A204.1 (cell line): ENCODE data around the gene PPP6R2.
"Not testable (repeated sequence)": the region's sequence is repeated elsewhere in the genome, so short reads cannot be mapped to it uniquely, and the experiment has no call there.

Source experiments
- FAIRE-seq: peaks from 2 replicates; lab custom pipeline; 2012; peaks lifted over from hg19 to GRCh38; lab: Jason Lieb, UNC

The PPP6R2 gene

GRCh38 chr22:50341977-50342650 is 1.0 kb upstream of the PPP6R2 start:
- no peak for FAIRE-seq

GRCh38 chr22:50343541-50343935 is 411 bp downstream of the PPP6R2 start:
- no peak for FAIRE-seq

GRCh38 chr22:50346470-50346869 is 3.3 kb downstream of the PPP6R2 start:
- no peak for FAIRE-seq

DNA sequence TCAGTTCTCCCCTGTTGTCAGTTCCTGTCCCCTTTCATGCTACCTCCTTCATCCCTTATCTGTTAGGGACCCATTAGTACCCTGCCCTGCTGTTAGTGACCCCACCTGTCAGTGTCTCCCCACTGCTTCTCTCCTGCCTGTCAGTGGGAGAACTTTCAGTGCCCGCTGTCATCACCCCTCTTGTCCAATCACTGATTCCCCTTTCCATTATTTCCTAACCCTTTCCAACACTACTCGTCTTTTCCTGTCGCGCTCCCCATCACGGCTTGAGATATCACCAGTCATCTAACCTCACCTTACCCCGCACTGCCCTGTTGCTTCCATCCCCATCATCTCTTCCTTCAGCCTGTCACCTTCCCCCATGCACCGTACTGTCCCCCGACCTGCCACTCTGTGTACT is 4.0 kb downstream of the PPP6R2 start:
- FAIRE-seq, result no peak

- no peak for FAIRE-seq
Observed at GRCh38 chr22:50348058-50348457, 4.9 kb downstream of the PPP6R2 start.

DNA sequence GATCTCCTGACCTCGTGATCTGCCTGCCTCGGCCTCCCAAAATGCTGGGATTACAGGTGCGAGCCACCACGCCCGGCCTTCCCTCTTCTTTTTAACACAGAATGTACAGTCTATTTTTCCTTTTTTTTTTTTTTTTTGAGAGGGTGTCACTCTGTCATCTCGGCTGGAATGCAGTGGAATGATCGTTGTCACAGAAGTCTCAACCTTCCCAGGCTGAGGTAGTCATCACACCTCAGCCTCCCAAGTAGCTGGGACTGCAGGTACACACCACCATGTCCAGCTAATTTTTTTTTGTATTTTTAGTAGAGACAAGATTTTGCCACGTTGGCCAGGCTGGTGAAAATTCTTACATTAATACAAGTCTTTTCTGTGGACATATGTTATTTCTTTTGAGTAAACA is 13.1 kb downstream of the PPP6R2 start:
- no peak for FAIRE-seq

- no peak for FAIRE-seq
Observed at GRCh38 chr22:50357222-50357621, 14.1 kb downstream of the PPP6R2 start.

- FAIRE-seq, result no peak
Observed at GRCh38 chr22:50357756-50358155, 14.6 kb downstream of the PPP6R2 start.

DNA sequence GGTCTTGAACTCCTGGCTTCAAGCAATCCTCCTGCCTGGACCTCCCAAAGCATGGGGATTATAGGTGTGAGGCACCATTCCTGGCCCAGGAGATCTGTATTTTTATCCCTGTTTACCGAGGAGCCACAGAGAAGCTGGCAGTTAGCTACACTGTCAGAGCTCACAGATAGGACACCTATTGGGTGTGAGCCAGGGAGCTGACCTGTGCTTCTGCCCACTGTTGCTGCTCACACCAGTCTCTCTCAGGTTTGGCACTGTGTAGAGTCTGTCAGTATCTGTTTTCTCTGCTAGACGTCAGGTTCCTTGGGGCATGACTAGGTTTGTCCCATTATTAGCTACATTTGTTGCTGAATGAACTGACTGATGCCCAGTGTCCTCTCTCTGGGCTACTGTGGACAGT is 17.5 kb downstream of the PPP6R2 start:
- no peak for FAIRE-seq

GRCh38 chr22:50361222-50361621 is 18.1 kb downstream of the PPP6R2 start:
- no peak for FAIRE-seq

DNA sequence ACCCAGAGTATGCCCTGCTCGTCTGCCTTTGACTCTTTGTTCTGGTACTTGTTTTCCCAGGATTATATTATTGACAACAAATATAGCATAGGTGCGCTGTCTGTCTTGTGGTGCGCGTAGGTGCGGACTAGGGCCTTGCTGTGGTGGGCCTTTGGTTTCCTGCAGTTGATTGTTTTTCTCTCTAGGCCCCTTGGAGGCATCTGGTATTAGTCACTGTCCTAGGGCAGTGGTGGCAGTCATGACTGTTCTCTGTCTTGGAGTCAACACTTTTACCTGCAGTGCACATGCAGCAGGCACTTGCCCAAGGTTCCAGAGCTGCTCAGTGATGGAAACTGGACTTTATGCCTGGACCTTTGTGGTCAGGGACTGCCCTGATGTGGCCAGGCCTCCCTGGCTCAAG is 18.6 kb downstream of the PPP6R2 start:
- no peak for FAIRE-seq

- FAIRE-seq, result no peak
Observed at GRCh38 chr22:50363166-50363802, 20.2 kb downstream of the PPP6R2 start.

GRCh38 chr22:50363803-50364194 is 20.7 kb downstream of the PPP6R2 start:
- FAIRE-seq, result not testable (repeated sequence)

GRCh38 chr22:50367778-50368500 is 24.8 kb downstream of the PPP6R2 start:
- no peak for FAIRE-seq

- FAIRE-seq, result no peak
Observed at GRCh38 chr22:50371101-50371648, 28.0 kb downstream of the PPP6R2 start.

DNA sequence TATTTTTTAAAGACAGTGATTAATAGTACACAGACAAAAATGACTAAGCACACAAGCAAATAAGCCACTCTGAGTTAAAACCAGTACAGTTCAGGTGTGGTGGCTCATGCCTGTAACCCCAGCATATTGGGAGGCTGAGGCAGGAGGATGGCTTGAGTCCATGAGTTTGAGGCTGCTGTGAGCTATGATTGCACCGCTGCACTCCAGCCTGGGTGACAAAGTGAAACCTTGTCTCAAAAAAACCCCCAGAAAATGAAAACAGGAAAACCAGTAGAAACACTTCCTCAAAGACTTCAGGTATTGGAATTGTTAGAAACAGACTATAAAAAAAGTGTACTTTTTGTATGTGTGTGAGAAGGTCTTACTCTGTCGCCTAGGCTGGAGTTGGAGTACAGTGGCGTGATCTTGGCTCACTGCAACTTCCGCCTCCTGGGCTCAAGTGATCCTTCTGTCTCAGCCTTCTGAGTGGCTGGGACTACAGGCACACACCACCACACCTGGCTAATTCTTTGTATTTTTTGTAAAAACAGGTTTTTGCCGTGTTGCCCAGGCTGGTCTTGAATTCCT is 33.0 kb downstream of the PPP6R2 start:
- no peak for FAIRE-seq

- FAIRE-seq, result not testable (repeated sequence)
Observed at GRCh38 chr22:50381021-50381555, 38.0 kb downstream of the PPP6R2 start.

- FAIRE-seq, result no peak
Observed at GRCh38 chr22:50396751-50397370, 53.7 kb downstream of the PPP6R2 start.

- not testable (repeated sequence) for FAIRE-seq
Observed at GRCh38 chr22:50397371-50398060, 54.4 kb downstream of the PPP6R2 start.

- no peak for FAIRE-seq
Observed at GRCh38 chr22:50398831-50399648, 55.9 kb downstream of the PPP6R2 start.
